OCI-LY7 (cell line): ENCODE results near the gene PYDC1. TPM values are rescaled to one million over a fixed set of nuclear protein-coding genes. Genes with fewer than 3 reads are reported as not detected.

Source experiments
- BruUV-seq: library from RNA; stranded (reverse); fragments of 400-500 nt; replicated peaks from 2 replicates; lab custom pipeline; 2021; lab: Mats Ljungman, UMichigan
- CTCF ChIA-PET: fragments of 300-600 bp; sonication (Branson Sonifier 250); formaldehyde crosslinking; loops from one replicate; lab custom pipeline; 2022; ENCODE audit warnings: antibody characterized with exemption; ENCODE audit not compliant: unreplicated experiment; lab: Charles Lee
- POLR2A ChIA-PET: fragments of 300-600 bp; sonication (Branson Sonifier 250); formaldehyde crosslinking; loops from one replicate; lab custom pipeline; 2022; ENCODE audit warnings: antibody characterized with exemption; lab: Charles Lee
- DNase-seq: peaks from one replicate; pipeline ENCODE4 v3.0.0-alpha.2; 2015; ENCODE audit warnings: low spot score
- H2AFZ ChIP-seq: fragments of 200-600 bp; sonication (generic), shearing (Covaris generic); 2 replicates; pipeline ENCODE4 v1.6.1; 2014; ENCODE audit warnings: mild to moderate bottlenecking, antibody characterized with exemption, low read length, moderate library complexity
- H3K27ac ChIP-seq: fragments of 200-600 bp; sonication (generic); 2 replicates; pipeline ENCODE4 v1.5.1; 2014; ENCODE audit warnings: mixed run types, low read depth, mild to moderate bottlenecking, moderate library complexity, low read length, inconsistent platforms; ENCODE audit not compliant: poor library complexity, severe bottlenecking
- H3K36me3 ChIP-seq: fragments of 200-600 bp; sonication (generic); 2 replicates; pipeline ENCODE4 v1.6.1; 2014; ENCODE audit warnings: mild to moderate bottlenecking, antibody characterized with exemption, low read length, moderate library complexity, mixed read lengths; ENCODE audit not compliant: insufficient read depth
- H3K4me1 ChIP-seq: fragments of 200-600 bp; sonication (generic); 2 replicates; pipeline ENCODE4 v1.5.1; 2014; ENCODE audit warnings: mild to moderate bottlenecking, low read length; ENCODE audit not compliant: insufficient read depth, poor library complexity, severe bottlenecking
- H3K4me2 ChIP-seq: fragments of 200-600 bp; sonication (generic); 2 replicates; pipeline ENCODE4 v1.6.1; 2014; ENCODE audit warnings: mild to moderate bottlenecking, low read length
- H3K4me3 ChIP-seq: fragments of 200-600 bp; sonication (generic); 2 replicates; pipeline ENCODE4 v1.5.1; 2014; ENCODE audit warnings: mild to moderate bottlenecking, low read depth, low read length; ENCODE audit not compliant: poor library complexity, severe bottlenecking
- H3K79me2 ChIP-seq: fragments of 200-600 bp; sonication (generic); 2 replicates; pipeline ENCODE4 v1.6.1; 2016; ENCODE audit warnings: low read depth, mild to moderate bottlenecking, low read length, moderate library complexity, mixed read lengths; ENCODE audit not compliant: insufficient read depth
- H3K9me2 ChIP-seq: fragments of 200-600 bp; sonication (generic); 2 replicates; pipeline ENCODE4 v1.6.1; 2016; ENCODE audit warnings: mild to moderate bottlenecking, low read length, mixed read lengths; ENCODE audit not compliant: insufficient read depth
- H3K9me3 ChIP-seq: fragments of 200-600 bp; sonication (generic); 2 replicates; pipeline ENCODE4 v1.6.1; 2014; ENCODE audit warnings: mild to moderate bottlenecking, mixed run types, low read length, mixed read lengths
- H4K20me1 ChIP-seq: fragments of 200-600 bp; sonication (generic); 2 replicates; pipeline ENCODE4 v1.6.1; 2014; ENCODE audit warnings: mild to moderate bottlenecking, antibody characterized with exemption, low read length, moderate library complexity, mixed read lengths; ENCODE audit not compliant: insufficient read depth
- EZH2phosphoT487 ChIP-seq: fragments of 200-600 bp; sonication (generic); IDR thresholded peaks from 2 replicates; pipeline ENCODE4 v1.6.1; 2018; ENCODE audit warnings: low read depth, borderline replicate concordance, mild to moderate bottlenecking, mixed run types, antibody characterized with exemption, low read length, moderate library complexity, mixed read lengths
- intact Hi-C: fragments of 100-400 bp; cut with micrococcal nuclease; formaldehyde crosslinking; loops from one replicate; pipeline ENCODE4 v1.10.0; 2022; ENCODE audit not compliant: unreplicated experiment
- small RNA-seq: library from RNA; depleted of rRNA; stranded (forward); fragments of <200 nt; gene quantifications from one replicate; pipeline ENCODE3, GENCODE V24; 2014
- total RNA-seq, 2 experiments: library from RNA; depleted of rRNA in 1 of 2; stranded (reverse); fragments of >200 nt in 1 of 2; shearing (Covaris generic) in 1 of 2; gene quantifications; 2 replicates each; pipeline ENCODE4 v1.2.3, GENCODE V29; 2014 to 2022
- TF ChIP-seq, protein P1 (sequence below): fragments of 200-600 bp; sonication (generic); conservative IDR thresholded peaks from 2 replicates; pipeline ENCODE4 v1.5.1; 2014; ENCODE audit warnings: mild to moderate bottlenecking, antibody characterized with exemption, low read length, moderate library complexity, mixed read lengths

Gene PYDC1
- total RNA-seq, 2 experiments from 2014 or later = not detected

DNA sequence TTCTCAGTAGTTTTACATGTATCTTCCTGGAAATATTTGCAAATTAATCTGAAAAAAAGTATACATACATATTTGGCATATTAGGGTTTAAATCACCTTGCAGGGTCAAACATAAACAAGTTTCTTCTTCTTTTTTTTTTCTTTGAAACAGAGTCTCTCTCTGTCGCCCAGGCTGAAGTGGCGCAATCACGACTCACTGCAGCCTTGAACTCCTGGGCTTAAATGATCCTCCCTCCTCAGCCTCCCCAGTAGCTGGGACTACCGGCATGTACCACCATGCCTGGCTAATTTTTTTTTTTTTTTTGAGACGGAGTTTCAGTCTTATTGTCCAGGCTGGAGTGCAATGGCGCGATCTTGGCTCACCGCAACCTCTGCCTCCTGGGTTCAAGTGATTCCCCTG lies 49.6 kb downstream of the PYDC1 start:
- Histone ChIP-seq H3K9me3 (no peaks in the 10 kb centered on the region), H3K27ac (no peak overlapping the region), H4K20me1 (no peaks in the 10 kb centered on the region), H3K36me3 (no peaks in the 10 kb centered on the region), H3K4me3 (no peak overlapping the region), H3K4me2 (no peak overlapping the region), H3K4me1 (no peaks in the 10 kb centered on the region), H2AFZ (no peak overlapping the region), H3K79me2 (no peaks in the 10 kb centered on the region), H3K9me2 (no peaks in the 10 kb centered on the region)
- POLR2A ChIA-PET = no interaction called here
- BruUV-seq = no TSS peak
- DNase-seq = no peak
- CTCF ChIA-PET = no interaction called here
- no peak for TF ChIP-seq EZH2phosphoT487
- TF ChIP-seq, protein P1, sequence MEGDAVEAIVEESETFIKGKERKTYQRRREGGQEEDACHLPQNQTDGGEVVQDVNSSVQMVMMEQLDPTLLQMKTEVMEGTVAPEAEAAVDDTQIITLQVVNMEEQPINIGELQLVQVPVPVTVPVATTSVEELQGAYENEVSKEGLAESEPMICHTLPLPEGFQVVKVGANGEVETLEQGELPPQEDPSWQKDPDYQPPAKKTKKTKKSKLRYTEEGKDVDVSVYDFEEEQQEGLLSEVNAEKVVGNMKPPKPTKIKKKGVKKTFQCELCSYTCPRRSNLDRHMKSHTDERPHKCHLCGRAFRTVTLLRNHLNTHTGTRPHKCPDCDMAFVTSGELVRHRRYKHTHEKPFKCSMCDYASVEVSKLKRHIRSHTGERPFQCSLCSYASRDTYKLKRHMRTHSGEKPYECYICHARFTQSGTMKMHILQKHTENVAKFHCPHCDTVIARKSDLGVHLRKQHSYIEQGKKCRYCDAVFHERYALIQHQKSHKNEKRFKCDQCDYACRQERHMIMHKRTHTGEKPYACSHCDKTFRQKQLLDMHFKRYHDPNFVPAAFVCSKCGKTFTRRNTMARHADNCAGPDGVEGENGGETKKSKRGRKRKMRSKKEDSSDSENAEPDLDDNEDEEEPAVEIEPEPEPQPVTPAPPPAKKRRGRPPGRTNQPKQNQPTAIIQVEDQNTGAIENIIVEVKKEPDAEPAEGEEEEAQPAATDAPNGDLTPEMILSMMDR = no peak
- intact Hi-C loops = no loop called here

Small RNAs within 50 kb of the gene (small RNA-seq; reads per million reads assigned to genes)
- not detected for gene NDUFA3P6

Other genes with a start within 250 kb of the PYDC1 start
- 1.9 and 3.3 TPM in 2 replicates for gene HSD3B7, start 231.9 kb downstream of the PYDC1 start, total RNA-seq (2014; rRNA removed; shearing (Covaris generic))
- gene HSD3B7, start 231.9 kb downstream of the PYDC1 start, total RNA-seq (2022) = 2.4 and 2.6 TPM in 2 replicates
- gene STX1B, start 206.5 kb downstream of the PYDC1 start, total RNA-seq (2014; rRNA removed; shearing (Covaris generic)) = 0.47 TPM in 1 of 2 replicates, not detected in the other
- 2.1 and 2.4 TPM in 2 replicates for gene STX1B, start 206.5 kb downstream of the PYDC1 start, total RNA-seq (2022)
- gene STX4, start 183.6 kb downstream of the PYDC1 start, total RNA-seq (2014; rRNA removed; shearing (Covaris generic)) = 14.6 and 16.6 TPM in 2 replicates
- gene STX4, start 183.6 kb downstream of the PYDC1 start, total RNA-seq (2022) = 40.5 and 41.6 TPM in 2 replicates
- 7.8 and 18.7 TPM in 2 replicates for gene ZNF668, start 142.9 kb downstream of the PYDC1 start, total RNA-seq (2014; rRNA removed; shearing (Covaris generic))
- 17.1 and 21.7 TPM in 2 replicates for gene ZNF668, start 142.9 kb downstream of the PYDC1 start, total RNA-seq (2022)
- gene ZNF646, start 142.7 kb downstream of the PYDC1 start, total RNA-seq (2014; rRNA removed; shearing (Covaris generic)) = 25.4 and 30.1 TPM in 2 replicates
- 33.8 and 34.0 TPM in 2 replicates for gene ZNF646, start 142.7 kb downstream of the PYDC1 start, total RNA-seq (2022)
- gene PRSS53, start 128.2 kb downstream of the PYDC1 start, total RNA-seq (2014; rRNA removed; shearing (Covaris generic)) = 3.7 and 4.4 TPM in 2 replicates
- 5.7 and 6.1 TPM in 2 replicates for gene PRSS53, start 128.2 kb downstream of the PYDC1 start, total RNA-seq (2022)
- gene VKORC1, start 122.3 kb downstream of the PYDC1 start, total RNA-seq (2014; rRNA removed; shearing (Covaris generic)) = 68.8 and 69.3 TPM in 2 replicates
- 60.1 and 70.2 TPM in 2 replicates for gene VKORC1, start 122.3 kb downstream of the PYDC1 start, total RNA-seq (2022)
- gene BCKDK, start 108.7 kb downstream of the PYDC1 start, total RNA-seq (2014; rRNA removed; shearing (Covaris generic)) = 25.0 and 40.4 TPM in 2 replicates
- 36.5 and 39.0 TPM in 2 replicates for gene BCKDK, start 108.7 kb downstream of the PYDC1 start, total RNA-seq (2022)
- 86.9 and 89.1 TPM in 2 replicates for gene KAT8, start 99.5 kb downstream of the PYDC1 start, total RNA-seq (2014; rRNA removed; shearing (Covaris generic))
- 95.3 and 102 TPM in 2 replicates for gene KAT8, start 99.5 kb downstream of the PYDC1 start, total RNA-seq (2022)
- gene PRSS8, start 81.4 kb downstream of the PYDC1 start, total RNA-seq (2014; rRNA removed; shearing (Covaris generic)) = not detected in 2 replicates
- not detected in 2 replicates for gene PRSS8, start 81.4 kb downstream of the PYDC1 start, total RNA-seq (2022)
- 0.36 TPM in 1 of 2 replicates, not detected in the other for gene PRSS36, start 67.1 kb downstream of the PYDC1 start, total RNA-seq (2014; rRNA removed; shearing (Covaris generic))
- gene PRSS36, start 67.1 kb downstream of the PYDC1 start, total RNA-seq (2022) = 1.0 TPM in 1 of 2 replicates, not detected in the other
- 90.0 and 104 TPM in 2 replicates for gene FUS, start 37.0 kb downstream of the PYDC1 start, total RNA-seq (2014; rRNA removed; shearing (Covaris generic))
- 880 and 953 TPM in 2 replicates for gene FUS, start 37.0 kb downstream of the PYDC1 start, total RNA-seq (2022)
- 3.7 and 5.5 TPM in 2 replicates for gene PYCARD, start 14.4 kb downstream of the PYDC1 start, total RNA-seq (2014; rRNA removed; shearing (Covaris generic))
- gene PYCARD, start 14.4 kb downstream of the PYDC1 start, total RNA-seq (2022) = 10.3 and 14.8 TPM in 2 replicates
- 0.13 and 0.21 TPM in 2 replicates for gene TRIM72, start 3.0 kb downstream of the PYDC1 start, total RNA-seq (2014; rRNA removed; shearing (Covaris generic))
- gene TRIM72, start 3.0 kb downstream of the PYDC1 start, total RNA-seq (2022) = 0.46 and 1.1 TPM in 2 replicates
- not detected in 2 replicates for gene ITGAM, start 42.8 kb upstream of the PYDC1 start, total RNA-seq (2014; rRNA removed; shearing (Covaris generic))
- 0.09 and 0.23 TPM in 2 replicates for gene ITGAM, start 42.8 kb upstream of the PYDC1 start, total RNA-seq (2022)
- not detected in 2 replicates for gene ITGAX, start 138.0 kb upstream of the PYDC1 start, total RNA-seq (2014; rRNA removed; shearing (Covaris generic))
- gene ITGAX, start 138.0 kb upstream of the PYDC1 start, total RNA-seq (2022) = not detected in 2 replicates
- not detected in 2 replicates for gene ITGAD, start 176.2 kb upstream of the PYDC1 start, total RNA-seq (2014; rRNA removed; shearing (Covaris generic))
- not detected in 2 replicates for gene ITGAD, start 176.2 kb upstream of the PYDC1 start, total RNA-seq (2022)
- not detected in 2 replicates for gene COX6A2, start 211.2 kb upstream of the PYDC1 start, total RNA-seq (2014; rRNA removed; shearing (Covaris generic))
- not detected in 2 replicates for gene COX6A2, start 211.2 kb upstream of the PYDC1 start, total RNA-seq (2022)
- gene ZNF843, start 225.7 kb upstream of the PYDC1 start, total RNA-seq (2014; rRNA removed; shearing (Covaris generic)) = 0.03 and 0.19 TPM in 2 replicates
- 0.17 and 0.52 TPM in 2 replicates for gene ZNF843, start 225.7 kb upstream of the PYDC1 start, total RNA-seq (2022)
- 6.4 and 7.0 TPM in 2 replicates for gene ARMC5, start 242.4 kb upstream of the PYDC1 start, total RNA-seq (2014; rRNA removed; shearing (Covaris generic))
- gene ARMC5, start 242.4 kb upstream of the PYDC1 start, total RNA-seq (2022) = 7.8 and 8.8 TPM in 2 replicates